PFSK-1 (cell line): ENCODE measurements around the gene KCNH8.

Source experiments
- FOXP2 ChIP-seq: optimal IDR thresholded peaks from 2 replicates; pipeline ENCODE3; 2011; ENCODE audit warnings: borderline replicate concordance, control low read depth, inconsistent platforms; ENCODE audit not compliant: insufficient read depth; ENCODE audit errors: extremely low read length, extremely low read depth
- POLR2AphosphoS5 ChIP-seq: IDR thresholded peaks from 2 replicates; pipeline ENCODE4 v1.6.1; 2012; ENCODE audit warnings: low read depth, mild to moderate bottlenecking, control low read depth, low read length, moderate library complexity
- REST ChIP-seq, 2 experiments: IDR thresholded peaks; 2 replicates each; pipeline versions ENCODE4 v1.6.1 to v1.8.0; 2011 to 2012; ENCODE audit warnings: low read depth in 2 of 2, low read length in 2 of 2, control low read depth in 1 of 2, inconsistent platforms in 1 of 2, mild to moderate bottlenecking in 1 of 2, moderate library complexity in 1 of 2; ENCODE audit not compliant: insufficient read depth in 1 of 2
- SIN3A ChIP-seq: IDR thresholded peaks from 2 replicates; pipeline ENCODE4 v1.6.1; 2012; ENCODE audit warnings: mild to moderate bottlenecking, low read length, moderate library complexity, borderline replicate concordance; ENCODE audit not compliant: insufficient read depth
- TAF1 ChIP-seq: IDR thresholded peaks from 2 replicates; pipeline ENCODE4 v1.6.1; 2012; ENCODE audit warnings: low read length, control low read depth, borderline replicate concordance; ENCODE audit not compliant: insufficient read depth

KCNH8 gene

DNA sequence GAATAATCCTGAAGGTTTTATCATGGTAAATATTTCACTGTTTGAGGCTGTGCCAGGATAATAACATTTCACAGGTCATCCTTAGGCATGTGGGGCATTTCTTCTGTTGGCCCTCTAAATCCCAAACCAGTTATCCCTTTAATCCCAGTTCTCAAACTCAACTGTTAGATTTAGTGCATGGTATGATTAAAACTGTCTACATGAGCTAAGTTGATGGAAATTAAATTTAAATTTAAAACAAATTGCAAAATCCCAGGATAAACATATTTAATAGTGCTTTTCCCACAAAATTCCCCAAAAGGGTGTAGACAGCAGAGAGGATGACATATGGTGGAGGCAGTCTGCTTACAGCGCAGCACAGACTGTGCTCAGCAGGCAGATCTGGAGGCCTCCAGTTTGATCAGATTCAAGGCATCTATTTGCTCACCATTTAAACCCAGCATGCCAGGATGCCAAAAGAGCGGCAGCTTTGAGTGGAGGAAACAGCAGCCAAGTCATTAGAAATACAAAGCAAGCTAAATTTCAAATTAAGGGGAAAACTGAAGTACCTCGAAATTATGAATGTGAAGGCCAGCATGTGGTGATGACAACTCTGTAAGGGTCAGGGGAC, 325.8 kb downstream of the KCNH8 start:
- TF ChIP-seq TAF1: no peak
- TF ChIP-seq REST (IDR thresholded peaks at IDR 0.05; ENCODE audit: insufficient read depth in 1 of 2, low read depth in 2 of 2, low read length in 2 of 2): no peak
- TF ChIP-seq FOXP2: no peak

- TF ChIP-seq SIN3A (no peak), FOXP2 (no peak), POLR2AphosphoS5 (no peak), REST (IDR thresholded peaks at IDR 0.05; ENCODE audit: insufficient read depth in 1 of 2, low read depth in 2 of 2, low read length in 2 of 2) (no peak), TAF1 (no peak)
These were observed 328.0 kb downstream of the KCNH8 start for GRCh38 chr3:19476281-19476680.

GRCh38 chr3:19485267-19485666, 337.0 kb downstream of the KCNH8 start:
- TF ChIP-seq SIN3A (no peak), POLR2AphosphoS5 (no peak), FOXP2 (no peak), TAF1 (no peak), REST (IDR thresholded peaks at IDR 0.05; ENCODE audit: insufficient read depth in 1 of 2, low read depth in 2 of 2, low read length in 2 of 2) (no peak)

- TF ChIP-seq SIN3A (no peak), REST (IDR thresholded peaks at IDR 0.05; ENCODE audit: insufficient read depth in 1 of 2, low read depth in 2 of 2, low read length in 2 of 2) (no peak), FOXP2 (no peak), TAF1 (no peak), POLR2AphosphoS5 (no peak)
These were observed 339.1 kb downstream of the KCNH8 start for GRCh38 chr3:19487386-19487785.

- TF ChIP-seq SIN3A (no peak), REST (IDR thresholded peaks at IDR 0.05; ENCODE audit: insufficient read depth in 1 of 2, low read depth in 2 of 2, low read length in 2 of 2) (no peak), TAF1 (no peak), FOXP2 (no peak), POLR2AphosphoS5 (no peak)
These were observed 340.6 kb downstream of the KCNH8 start for GRCh38 chr3:19488939-19489338.
